ENCODE results near the gene ETFB. TPM values are rescaled to one million over a fixed set of nuclear protein-coding genes. Genes with fewer than 3 reads are reported as not detected.

ETFB gene
- total RNA-seq, 2 donors from 2014 or later, result 54.3 to 77.3 TPM

DNA sequence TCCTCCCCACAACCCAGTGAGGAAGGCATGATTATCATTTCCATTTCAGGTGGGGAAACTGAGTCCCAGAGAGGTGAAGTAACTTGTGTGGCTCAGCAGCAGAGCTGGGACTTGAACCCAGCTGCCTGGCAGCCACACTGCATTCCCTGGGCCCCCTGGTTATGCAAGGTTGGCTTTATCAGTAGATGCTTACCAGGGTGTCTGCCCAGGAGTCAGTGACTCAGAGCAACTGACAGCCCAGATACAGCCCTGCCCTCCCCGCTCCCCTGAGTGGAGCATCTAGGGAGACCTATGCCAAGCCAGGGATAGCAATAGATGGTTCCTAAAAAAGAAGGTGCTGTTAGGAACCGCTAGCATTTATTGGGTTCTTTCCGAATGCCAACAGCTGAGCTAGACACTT is 48.8 kb downstream of the ETFB start:
- H3K9me3 Mint-ChIP-seq, result peaks cover 8% of the 10 kb centered on the region
- DNase-seq, result no peak
- no peak overlapping the region for H3K4me3 Mint-ChIP-seq
- no peaks in the 10 kb centered on the region for H3K27me3 ChIP-seq (ENCODE audit: control insufficient read depth, insufficient read depth, low read length, poor library complexity, severe bottlenecking)
- H3K4me3 ChIP-seq (ENCODE audit: low read length), result no peak overlapping the region
- TF ChIP-seq, protein P1, sequence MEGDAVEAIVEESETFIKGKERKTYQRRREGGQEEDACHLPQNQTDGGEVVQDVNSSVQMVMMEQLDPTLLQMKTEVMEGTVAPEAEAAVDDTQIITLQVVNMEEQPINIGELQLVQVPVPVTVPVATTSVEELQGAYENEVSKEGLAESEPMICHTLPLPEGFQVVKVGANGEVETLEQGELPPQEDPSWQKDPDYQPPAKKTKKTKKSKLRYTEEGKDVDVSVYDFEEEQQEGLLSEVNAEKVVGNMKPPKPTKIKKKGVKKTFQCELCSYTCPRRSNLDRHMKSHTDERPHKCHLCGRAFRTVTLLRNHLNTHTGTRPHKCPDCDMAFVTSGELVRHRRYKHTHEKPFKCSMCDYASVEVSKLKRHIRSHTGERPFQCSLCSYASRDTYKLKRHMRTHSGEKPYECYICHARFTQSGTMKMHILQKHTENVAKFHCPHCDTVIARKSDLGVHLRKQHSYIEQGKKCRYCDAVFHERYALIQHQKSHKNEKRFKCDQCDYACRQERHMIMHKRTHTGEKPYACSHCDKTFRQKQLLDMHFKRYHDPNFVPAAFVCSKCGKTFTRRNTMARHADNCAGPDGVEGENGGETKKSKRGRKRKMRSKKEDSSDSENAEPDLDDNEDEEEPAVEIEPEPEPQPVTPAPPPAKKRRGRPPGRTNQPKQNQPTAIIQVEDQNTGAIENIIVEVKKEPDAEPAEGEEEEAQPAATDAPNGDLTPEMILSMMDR (conservative IDR thresholded peaks at IDR 0.05), result no peak
- peaks cover 17% of the 10 kb centered on the region for H3K36me3 Mint-ChIP-seq (ENCODE audit: low read depth)
- H3K27ac ChIP-seq (ENCODE audit: low read depth, low read length), result no peak overlapping the region
- peaks cover 4% of the 10 kb centered on the region for H3K27me3 Mint-ChIP-seq (ENCODE audit: insufficient read depth)
- H3K36me3 ChIP-seq (ENCODE audit: control insufficient read depth, insufficient read depth, low read length), result no peaks in the 10 kb centered on the region
- H3K9me3 ChIP-seq (ENCODE audit: control insufficient read depth, low read length), result peaks cover 7% of the 10 kb centered on the region
- H3K4me1 Mint-ChIP-seq, result peaks cover 3% of the 10 kb centered on the region
- no peaks in the 10 kb centered on the region for H3K4me1 ChIP-seq (ENCODE audit: control insufficient read depth, insufficient read depth, low read length)
- no peak overlapping the region for H3K9ac ChIP-seq (ENCODE audit: extremely low read depth, low read length, poor library complexity, severe bottlenecking)
- WGBS, 2 experiments (ENCODE audit: insufficient coverage in 1 of 2, insufficient read length in 1 of 2), result 97 to 100% methylated on average over 3 of the region's 3 CpGs
- H3K27ac Mint-ChIP-seq, result no peak overlapping the region

DNA sequence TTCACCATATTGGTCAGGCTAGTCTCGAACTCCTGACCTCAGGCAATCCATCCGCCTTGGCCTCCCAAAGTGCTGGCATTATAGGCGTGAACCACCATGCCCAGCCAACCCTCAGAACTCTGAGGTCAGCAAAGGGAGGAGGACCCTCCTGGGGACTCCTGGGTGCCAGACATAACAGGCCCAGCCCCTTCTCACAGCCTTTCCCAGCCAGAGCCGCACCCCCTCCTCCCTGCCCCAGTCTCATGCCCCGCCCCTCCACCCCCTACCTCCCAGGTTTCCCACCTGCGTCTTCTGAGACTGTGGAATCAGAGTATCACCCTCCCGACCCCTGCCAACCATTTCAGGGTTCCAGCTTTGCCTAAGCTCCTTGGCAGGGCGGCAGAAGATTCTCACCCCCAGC is 49.5 kb downstream of the ETFB start:
- Mint-ChIP-seq H3K9me3 (peaks cover 8% of the 10 kb centered on the region), H3K4me1 (peaks cover 6% of the 10 kb centered on the region), H3K4me3 (no peak overlapping the region), H3K27ac (peak overlapping the region; percentile 26), H3K36me3 (ENCODE audit: low read depth) (peaks cover 17% of the 10 kb centered on the region), H3K27me3 (ENCODE audit: insufficient read depth) (peaks cover 6% of the 10 kb centered on the region)
- Histone ChIP-seq H3K4me3 (ENCODE audit: low read length) (no peak overlapping the region), H3K27ac (ENCODE audit: low read depth, low read length) (no peak overlapping the region), H3K9ac (ENCODE audit: extremely low read depth, low read length, poor library complexity, severe bottlenecking) (no peak overlapping the region), H3K4me1 (ENCODE audit: control insufficient read depth, insufficient read depth, low read length) (no peaks in the 10 kb centered on the region), H3K36me3 (ENCODE audit: control insufficient read depth, insufficient read depth, low read length) (no peaks in the 10 kb centered on the region), H3K27me3 (ENCODE audit: control insufficient read depth, insufficient read depth, low read length, poor library complexity, severe bottlenecking) (no peaks in the 10 kb centered on the region), H3K9me3 (ENCODE audit: control insufficient read depth, low read length) (peaks cover 7% of the 10 kb centered on the region)
- TF ChIP-seq, protein P1 (conservative IDR thresholded peaks at IDR 0.05), result no peak
- 86 to 92% methylated on average over 2 to 8 of the region's 8 CpGs for WGBS, 2 experiments (ENCODE audit: insufficient coverage in 1 of 2, insufficient read length in 1 of 2)
- no peak for DNase-seq

DNA sequence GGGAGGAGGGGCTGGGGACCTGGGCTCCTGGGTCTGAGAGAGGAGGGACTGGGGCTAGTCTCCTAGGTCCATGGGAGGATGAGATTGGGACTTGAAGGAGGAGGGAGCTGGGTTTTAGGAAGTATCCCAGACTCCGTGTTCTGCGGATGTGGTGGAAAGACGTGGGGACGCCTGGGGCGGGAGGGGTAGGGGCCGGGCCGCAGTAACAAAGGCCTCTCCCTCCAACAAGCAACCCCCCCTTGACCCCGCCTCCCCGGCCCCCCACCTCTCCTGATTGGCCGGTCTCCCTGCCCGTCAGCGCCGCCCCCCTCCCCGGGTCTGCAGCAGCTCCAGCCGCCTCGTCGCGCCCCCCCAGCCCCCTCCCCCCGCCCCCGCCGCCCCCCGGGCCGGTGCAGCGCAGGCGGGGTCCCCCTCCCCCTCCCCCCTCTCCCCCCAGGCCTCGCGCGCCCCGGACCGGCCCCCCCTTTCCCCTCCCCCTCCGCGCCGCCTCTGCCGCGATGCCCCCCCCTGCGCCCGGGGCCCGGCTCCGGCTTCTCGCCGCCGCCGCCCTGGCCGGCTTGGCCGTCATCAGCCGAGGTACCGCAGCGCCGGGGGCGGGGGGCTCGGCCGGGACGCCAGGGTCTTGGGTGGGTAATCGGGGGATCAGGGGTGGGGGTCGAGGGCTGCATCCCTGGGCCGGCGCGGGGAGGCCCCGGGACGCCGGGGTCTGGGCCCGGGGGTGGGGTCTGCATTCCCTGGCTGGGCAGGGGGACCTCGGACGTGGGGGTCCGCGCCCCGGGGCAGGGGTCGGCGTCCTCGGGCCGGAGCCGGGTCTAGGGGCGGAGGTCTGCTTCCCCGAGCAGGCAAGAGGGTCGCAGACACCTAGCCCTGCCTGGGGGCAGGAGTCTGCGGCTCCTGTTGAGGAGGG is 54.6 kb downstream of the ETFB start, which contains the start of gene IGLON5:
Gene IGLON5 (plus strand): TSS at position 294 of the 907 bp plus-strand sequence. CDS start 204 bp downstream, at position 498.
- no peaks in the 10 kb centered on the region for H3K4me1 ChIP-seq (ENCODE audit: control insufficient read depth, insufficient read depth, low read length)
- Mint-ChIP-seq H3K4me3 (peak within 1 kb of the TSS; percentile 75), H3K4me1 (peaks cover 10% of the 10 kb centered on the region), H3K27ac (peak within 1 kb of the TSS; percentile 76), H3K36me3 (ENCODE audit: low read depth) (peaks cover 20% of the 10 kb centered on the region), H3K27me3 (ENCODE audit: insufficient read depth) (peaks cover 16% of the 10 kb centered on the region), H3K9me3 (peaks cover 23% of the 10 kb centered on the region)
- H3K9me3 ChIP-seq (ENCODE audit: control insufficient read depth, low read length), result peaks cover 7% of the 10 kb centered on the region
- TF ChIP-seq, protein P1 (conservative IDR thresholded peaks at IDR 0.05), result no peak
- H3K9ac ChIP-seq (ENCODE audit: extremely low read depth, low read length, poor library complexity, severe bottlenecking), result peak within 1 kb of the TSS; percentile 45
- H3K27ac ChIP-seq (ENCODE audit: low read depth, low read length), result peak within 1 kb of the TSS; percentile 53
- 2% methylated on average over 44 of the region's 76 CpGs; no CpG with 5 or more reads in 1 of the 2 experiments for WGBS, 2 experiments (ENCODE audit: insufficient coverage in 1 of 2, insufficient read length in 1 of 2)
- no peaks in the 10 kb centered on the region for H3K36me3 ChIP-seq (ENCODE audit: control insufficient read depth, insufficient read depth, low read length)
- H3K4me3 ChIP-seq (ENCODE audit: low read length), result peak within 1 kb of the TSS; percentile 81
- peaks cover 12% of the 10 kb centered on the region for H3K27me3 ChIP-seq (ENCODE audit: control insufficient read depth, insufficient read depth, low read length, poor library complexity, severe bottlenecking)
- peak; percentile 88 for DNase-seq
